AG10803 (cell line): ENCODE results near the gene TMIGD2.

Experiments
- DNase-seq: peaks from one replicate; pipeline ENCODE4 v3.0.0; 2010; ENCODE audit warnings: low read depth
- H3K4me3 ChIP-seq: 2 replicates; pipeline ENCODE4 v1.5.1; 2011; ENCODE audit warnings: mild to moderate bottlenecking, low read length, control low read depth
- CTCF ChIP-seq: conservative IDR thresholded peaks from 2 replicates; pipeline ENCODE4 v1.5.1; 2011; ENCODE audit warnings: mild to moderate bottlenecking, low read length, control low read depth, inconsistent platforms

Gene TMIGD2

GRCh38 chr19:4313847-4314490 lies 11.8 kb upstream of the TMIGD2 start:
- TF ChIP-seq CTCF: no peak
- H3K4me3 ChIP-seq: no peak overlapping the region
- DNase-seq: no peak

GRCh38 chr19:4310247-4311121 lies 8.3 kb upstream of the TMIGD2 start:
- no peak overlapping the region for H3K4me3 ChIP-seq
- TF ChIP-seq CTCF: no peak
- no peak for DNase-seq

- no peak for TF ChIP-seq CTCF
- H3K4me3 ChIP-seq: no peak overlapping the region
- no peak for DNase-seq
Measured at GRCh38 chr19:4305659-4306058, 3.5 kb upstream of the TMIGD2 start.

- no peak for DNase-seq
- TF ChIP-seq CTCF: no peak
Measured at GRCh38 chr19:4305257-4305612, 3.0 kb upstream of the TMIGD2 start.

GRCh38 chr19:4304538-4305256 lies 2.5 kb upstream of the TMIGD2 start, which contains the start of gene FSD1:
Gene FSD1 (plus strand): TSS chr19:4304598. CDS start chr19:4304747, 149 bp downstream.
- DNase-seq: peak; percentile 43
- TF ChIP-seq CTCF: no peak
- H3K4me3 ChIP-seq: peak within 1 kb of the TSS; percentile 49

More at GRCh38 chr19:4305257-4305612, 3.0 kb upstream of the TMIGD2 start:
- H3K4me3 ChIP-seq: no peak overlapping the region

- no peak for TF ChIP-seq CTCF
- DNase-seq: no peak
- H3K4me3 ChIP-seq: peak overlapping the region; percentile 18; the same call in 1 of the 2 replicates
Measured at GRCh38 chr19:4303819-4304537, 1.8 kb upstream of the TMIGD2 start.
